MM.1S (cell line): ENCODE results near the gene TRIM74.
"Not testable (repeated sequence)": the region's sequence is repeated elsewhere in the genome, so short reads cannot be mapped to it uniquely, and the experiment has no call there.

ENCODE experiments used
- DNase-seq: peaks from one replicate; pipeline ENCODE4 v3.0.0-alpha.2; 2015
- H2AFZ ChIP-seq: fragments of 300-600 bp; sonication (generic); 2 replicates; pipeline ENCODE4 v1.6.0; 2016; ENCODE audit warnings: antibody characterized with exemption, low read length
- H3F3A ChIP-seq: fragments of 300-600 bp; sonication (generic); 2 replicates; pipeline ENCODE4 v1.6.1; 2016; ENCODE audit warnings: mild to moderate bottlenecking, antibody characterized with exemption, low read length, moderate library complexity, mixed read lengths; ENCODE audit not compliant: insufficient read depth
- H3K27ac ChIP-seq: fragments of 300-600 bp; sonication (generic); 2 replicates; pipeline ENCODE4 v1.5.1; 2016; ENCODE audit warnings: mild to moderate bottlenecking, low read length
- H3K27me3 ChIP-seq: fragments of 300-600 bp; sonication (generic); replicated peaks from 2 replicates; pipeline ENCODE4 v1.6.0; 2016; ENCODE audit warnings: low read length; ENCODE audit not compliant: insufficient read depth
- H3K36me3 ChIP-seq: fragments of 300-600 bp; sonication (generic); replicated peaks from 2 replicates; pipeline ENCODE4 v1.6.1; 2016; ENCODE audit warnings: mild to moderate bottlenecking, low read length, mixed read lengths; ENCODE audit not compliant: insufficient read depth
- H3K4me1 ChIP-seq: fragments of 300-600 bp; sonication (generic); 2 replicates; pipeline ENCODE4 v1.6.1; 2016; ENCODE audit warnings: low read length, mixed read lengths
- H3K4me2 ChIP-seq: fragments of 300-600 bp; sonication (generic); 2 replicates; pipeline ENCODE4 v1.6.0; 2016; ENCODE audit warnings: low read depth, low read length
- H3K4me3 ChIP-seq: fragments of 300-600 bp; sonication (generic); 2 replicates; pipeline ENCODE4 v1.5.1; 2016; ENCODE audit warnings: low read length, mixed read lengths
- H3K79me2 ChIP-seq: fragments of 300-600 bp; sonication (generic); 2 replicates; pipeline ENCODE4 v1.6.1; 2016; ENCODE audit warnings: mixed run types, low read length, mixed read lengths
- H3K9ac ChIP-seq: fragments of 300-600 bp; sonication (generic); 2 replicates; pipeline ENCODE4 v1.6.1; 2016; ENCODE audit warnings: low read length, mixed read lengths
- H3K9me2 ChIP-seq: fragments of 300-600 bp; sonication (generic); replicated peaks from 2 replicates; pipeline ENCODE4 v1.6.1; 2016; ENCODE audit warnings: mild to moderate bottlenecking, low read length, mixed read lengths; ENCODE audit not compliant: insufficient read depth
- H3K9me3 ChIP-seq: fragments of 300-600 bp; sonication (generic); replicated peaks from 2 replicates; pipeline ENCODE4 v1.6.1; 2016; ENCODE audit warnings: mild to moderate bottlenecking, low read length, mixed read lengths; ENCODE audit not compliant: insufficient read depth
- H4K20me1 ChIP-seq: fragments of 300-600 bp; sonication (generic); 2 replicates; pipeline ENCODE4 v1.6.1; 2016; ENCODE audit warnings: mild to moderate bottlenecking, low read length, moderate library complexity, mixed read lengths; ENCODE audit not compliant: insufficient read depth

TRIM74 gene

GRCh38 chr7:72966892-72967291 is 2.4 kb downstream of the TRIM74 start:
- DNase-seq, H3K36me3 ChIP-seq, H3K79me2 ChIP-seq, H2AFZ ChIP-seq, H3K4me1 ChIP-seq, H3F3A ChIP-seq, H3K27me3 ChIP-seq, H3K9me2 ChIP-seq, H3K4me3 ChIP-seq, H3K9ac ChIP-seq, H3K27ac ChIP-seq, H4K20me1 ChIP-seq, H3K9me3 ChIP-seq, H3K4me2 ChIP-seq: not testable (repeated sequence)

GRCh38 chr7:72965186-72965975 is 3.9 kb downstream of the TRIM74 start:
- not testable (repeated sequence) for H3K4me3 ChIP-seq, H2AFZ ChIP-seq, H3K27ac ChIP-seq, H3K36me3 ChIP-seq, H3K9ac ChIP-seq, H3K9me2 ChIP-seq, H3K27me3 ChIP-seq, DNase-seq, H3K4me1 ChIP-seq, H3K4me2 ChIP-seq, H3K79me2 ChIP-seq, H4K20me1 ChIP-seq, H3K9me3 ChIP-seq, H3F3A ChIP-seq

- not testable (repeated sequence) for H2AFZ ChIP-seq, H3K9me2 ChIP-seq, H4K20me1 ChIP-seq, H3K9me3 ChIP-seq, H3K4me3 ChIP-seq, H3K27me3 ChIP-seq, H3F3A ChIP-seq, H3K79me2 ChIP-seq, H3K36me3 ChIP-seq, H3K4me2 ChIP-seq, DNase-seq, H3K4me1 ChIP-seq, H3K9ac ChIP-seq, H3K27ac ChIP-seq
Observed at GRCh38 chr7:72963056-72963455, 6.2 kb downstream of the TRIM74 start.

DNA sequence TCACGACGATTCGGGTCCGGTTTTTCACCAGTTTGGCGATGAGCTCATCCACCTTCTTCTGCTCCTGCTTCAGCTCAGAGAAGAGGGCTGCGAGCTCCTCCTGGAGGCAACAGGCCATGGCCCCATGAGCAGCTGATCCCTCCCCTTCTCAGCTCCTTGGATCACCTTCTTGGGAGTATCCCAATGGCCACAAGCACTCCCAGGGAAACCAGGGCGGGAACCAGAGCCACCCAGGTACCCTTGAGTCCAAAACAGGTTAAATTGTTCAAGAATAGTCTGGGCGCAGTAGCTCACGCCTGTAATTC is 8.0 kb downstream of the TRIM74 start:
- not testable (repeated sequence) for H3K9me2 ChIP-seq, H4K20me1 ChIP-seq, H3K9ac ChIP-seq, H3K79me2 ChIP-seq, H2AFZ ChIP-seq, H3K4me2 ChIP-seq, H3K27me3 ChIP-seq, H3K36me3 ChIP-seq, H3K4me3 ChIP-seq, H3K9me3 ChIP-seq, H3F3A ChIP-seq, DNase-seq, H3K27ac ChIP-seq, H3K4me1 ChIP-seq

DNA sequence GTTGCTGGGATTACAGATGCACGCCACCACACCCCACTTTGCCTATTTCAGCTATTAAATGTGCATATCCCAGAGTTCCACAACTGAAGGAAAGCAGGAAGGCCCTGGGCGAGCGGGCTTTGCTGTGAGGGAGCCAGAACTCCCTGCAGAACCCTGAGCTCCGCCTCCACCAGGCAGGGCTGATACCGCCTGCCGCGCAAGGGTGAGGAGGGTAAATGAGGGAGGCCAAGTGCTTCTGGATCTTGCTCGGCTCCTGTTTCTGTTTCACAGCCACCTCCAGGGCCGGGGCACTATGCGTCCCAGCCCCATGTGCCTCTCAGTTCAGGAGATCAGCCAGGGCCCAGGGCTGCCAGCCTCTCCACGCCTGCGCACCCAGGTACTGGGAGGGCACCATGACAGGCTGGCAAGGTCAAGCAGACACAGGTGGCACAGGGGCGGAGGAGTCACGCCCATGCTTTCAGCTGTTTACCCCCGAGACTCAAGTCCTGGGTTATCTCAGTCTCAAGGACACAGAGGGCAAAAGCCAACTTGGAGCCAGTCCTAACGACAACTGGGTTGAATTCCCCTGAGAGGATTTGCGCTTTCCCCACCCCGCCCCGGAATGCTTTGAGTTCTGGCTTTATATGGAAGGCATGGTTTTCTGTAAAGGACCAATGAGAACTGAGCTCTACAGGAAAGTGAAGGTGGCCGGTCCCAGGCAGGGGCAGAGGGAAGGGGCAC is 8.5 kb downstream of the TRIM74 start:
- not testable (repeated sequence) for H3K27me3 ChIP-seq, H3K79me2 ChIP-seq, H3K4me2 ChIP-seq, H2AFZ ChIP-seq, H3K9me2 ChIP-seq, H3K36me3 ChIP-seq, H3F3A ChIP-seq, H4K20me1 ChIP-seq, H3K4me3 ChIP-seq, H3K9ac ChIP-seq, DNase-seq, H3K27ac ChIP-seq, H3K4me1 ChIP-seq, H3K9me3 ChIP-seq

GRCh38 chr7:72960029-72960428 is 9.2 kb downstream of the TRIM74 start:
- not testable (repeated sequence) for H3K27ac ChIP-seq, H3K36me3 ChIP-seq, DNase-seq, H3K79me2 ChIP-seq, H3K27me3 ChIP-seq, H3K4me3 ChIP-seq, H3K9me2 ChIP-seq, H3F3A ChIP-seq, H3K4me1 ChIP-seq, H3K4me2 ChIP-seq, H3K9ac ChIP-seq, H3K9me3 ChIP-seq, H2AFZ ChIP-seq, H4K20me1 ChIP-seq

- H3K9me2 ChIP-seq, H3K36me3 ChIP-seq, H3K79me2 ChIP-seq, H3K9me3 ChIP-seq, DNase-seq, H3K27ac ChIP-seq, H3K9ac ChIP-seq, H3K27me3 ChIP-seq, H4K20me1 ChIP-seq, H3K4me3 ChIP-seq, H2AFZ ChIP-seq, H3K4me1 ChIP-seq, H3K4me2 ChIP-seq, H3F3A ChIP-seq: not testable (repeated sequence)
Observed at GRCh38 chr7:72954563-72955198, 14.6 kb downstream of the TRIM74 start.
